Lung microvascular endothelial cell (primary cell): ENCODE results near the gene FXN. TPM values are rescaled to one million over a fixed set of nuclear protein-coding genes. Genes with fewer than 3 reads are reported as not detected.
"Not testable (repeated sequence)": the region's sequence is repeated elsewhere in the genome, so short reads cannot be mapped to it uniquely, and the experiment has no call there.

Experiments used
- DNase-seq, 2 donors: peaks; one replicate each; pipeline versions ENCODE4 v3.0.0 to v3.0.0-alpha.2; 2010; ENCODE audit warnings: low read depth in 2 of 2
- total RNA-seq: library from RNA; depleted of rRNA; stranded (reverse); fragments of >200 nt; gene quantifications from 2 replicates; pipeline ENCODE4 v1.2.1, GENCODE V29; 2014

FXN gene
- 0.65 and 1.2 TPM in 2 replicates for total RNA-seq

GRCh38 chr9:69035438-69036308 lies at the start of gene FXN:
Gene FXN, plus strand, starts transcription at chr9:69035752. Its CDS starts 31 bp downstream, at chr9:69035783.
- DNase-seq: peak; percentile 87 to 90

GRCh38 chr9:68986949-68987348 lies 48.6 kb upstream of the FXN start:
- DNase-seq: not testable (repeated sequence)

- no peak for DNase-seq
Observed at GRCh38 chr9:68991457-68991856, 44.1 kb upstream of the FXN start.

GRCh38 chr9:68995776-68996175 lies 39.8 kb upstream of the FXN start:
- DNase-seq: no peak

GRCh38 chr9:68996462-68996861 lies 39.1 kb upstream of the FXN start:
- DNase-seq: peak in 1 of 2 donors; percentile 6

- no peak for DNase-seq
Observed at GRCh38 chr9:68997666-68998065, 37.9 kb upstream of the FXN start.

- DNase-seq: no peak
Observed at GRCh38 chr9:68998385-68998784, 37.2 kb upstream of the FXN start.

GRCh38 chr9:68998812-68999211 lies 36.7 kb upstream of the FXN start:
- no peak for DNase-seq

- DNase-seq: peak; percentile 72 to 73
Observed at GRCh38 chr9:68999393-69000105, 36.0 kb upstream of the FXN start.

- DNase-seq: no peak
Observed at GRCh38 chr9:69001921-69002320, 33.6 kb upstream of the FXN start.

GRCh38 chr9:69003051-69003450 lies 32.5 kb upstream of the FXN start:
- DNase-seq: peak in 1 of 2 donors; percentile 75

- no peak for DNase-seq
Observed at GRCh38 chr9:69004836-69005235, 30.7 kb upstream of the FXN start.

- DNase-seq: no peak
Observed at GRCh38 chr9:69009708-69010107, 25.8 kb upstream of the FXN start.

- DNase-seq: no peak
Observed at GRCh38 chr9:69012696-69013381, 22.7 kb upstream of the FXN start.

GRCh38 chr9:69013382-69013727 lies 22.2 kb upstream of the FXN start:
- no peak for DNase-seq

- no peak for DNase-seq
Observed at GRCh38 chr9:69014013-69014412, 21.5 kb upstream of the FXN start, which contains the start of gene PRKACG. Gene PRKACG, minus strand, starts transcription at chr9:69014113. Its CDS starts 21 bp downstream, at chr9:69014092.

GRCh38 chr9:69016191-69017096 lies 19.1 kb upstream of the FXN start:
- DNase-seq: no peak

- DNase-seq: no peak
Observed at GRCh38 chr9:69018737-69019136, 16.8 kb upstream of the FXN start.

- no peak for DNase-seq
Observed at GRCh38 chr9:69019808-69020207, 15.7 kb upstream of the FXN start.

- DNase-seq: no peak
Observed at GRCh38 chr9:69020301-69021145, 15.0 kb upstream of the FXN start.
